GM19395 (cell line): Measurements from ENCODE around the gene SPOCK1.
"Not testable (repeated sequence)": the region's sequence is repeated elsewhere in the genome, so short reads cannot be mapped to it uniquely, and the experiment has no call there.

ENCODE experiments used
- ATAC-seq: cut with Tn5 transposase; IDR thresholded peaks from one replicate; pipeline ENCODE4 v1.9.1; 2021; ENCODE audit warnings: mild to moderate bottlenecking, moderate library complexity; ENCODE audit not compliant: unreplicated experiment

SPOCK1 gene

GRCh38 chr5:137399911-137400310 is 99.2 kb downstream of the SPOCK1 start:
- no peak for ATAC-seq

- no peak for ATAC-seq
Measured at GRCh38 chr5:137398751-137399150, 100.4 kb downstream of the SPOCK1 start.

GRCh38 chr5:137398154-137398553 is 101.0 kb downstream of the SPOCK1 start:
- no peak for ATAC-seq

GRCh38 chr5:137395011-137395755 is 103.9 kb downstream of the SPOCK1 start:
- no peak for ATAC-seq

- ATAC-seq, result no peak
Measured at GRCh38 chr5:137394380-137394779, 104.7 kb downstream of the SPOCK1 start.

- ATAC-seq, result no peak
Measured at GRCh38 chr5:137393196-137393993, 105.7 kb downstream of the SPOCK1 start.

- no peak for ATAC-seq
Measured at GRCh38 chr5:137392261-137392660, 106.9 kb downstream of the SPOCK1 start.

- not testable (repeated sequence) for ATAC-seq
Measured at GRCh38 chr5:137391044-137391443, 108.1 kb downstream of the SPOCK1 start.

GRCh38 chr5:137389042-137389441 is 110.1 kb downstream of the SPOCK1 start:
- no peak for ATAC-seq

GRCh38 chr5:137385064-137385463 is 114.1 kb downstream of the SPOCK1 start:
- ATAC-seq, result no peak

- no peak for ATAC-seq
Measured at GRCh38 chr5:137383909-137384308, 115.2 kb downstream of the SPOCK1 start.

GRCh38 chr5:137381555-137381954 is 117.6 kb downstream of the SPOCK1 start:
- no peak for ATAC-seq

- no peak for ATAC-seq
Measured at GRCh38 chr5:137379555-137380286, 119.4 kb downstream of the SPOCK1 start.

- ATAC-seq, result no peak
Measured at GRCh38 chr5:137375741-137376526, 123.2 kb downstream of the SPOCK1 start.

- no peak for ATAC-seq
Measured at GRCh38 chr5:137374110-137374714, 124.9 kb downstream of the SPOCK1 start.

- no peak for ATAC-seq
Measured at GRCh38 chr5:137372773-137373160, 126.4 kb downstream of the SPOCK1 start.

- no peak for ATAC-seq
Measured at GRCh38 chr5:137372016-137372772, 126.9 kb downstream of the SPOCK1 start.

- no peak for ATAC-seq
Measured at GRCh38 chr5:137370096-137371071, 128.7 kb downstream of the SPOCK1 start.
